ENCODE results near the gene MLLT1. TPM values are rescaled to one million over a fixed set of nuclear protein-coding genes. Genes with fewer than 3 reads are reported as not detected.

MLLT1 gene, protein sequence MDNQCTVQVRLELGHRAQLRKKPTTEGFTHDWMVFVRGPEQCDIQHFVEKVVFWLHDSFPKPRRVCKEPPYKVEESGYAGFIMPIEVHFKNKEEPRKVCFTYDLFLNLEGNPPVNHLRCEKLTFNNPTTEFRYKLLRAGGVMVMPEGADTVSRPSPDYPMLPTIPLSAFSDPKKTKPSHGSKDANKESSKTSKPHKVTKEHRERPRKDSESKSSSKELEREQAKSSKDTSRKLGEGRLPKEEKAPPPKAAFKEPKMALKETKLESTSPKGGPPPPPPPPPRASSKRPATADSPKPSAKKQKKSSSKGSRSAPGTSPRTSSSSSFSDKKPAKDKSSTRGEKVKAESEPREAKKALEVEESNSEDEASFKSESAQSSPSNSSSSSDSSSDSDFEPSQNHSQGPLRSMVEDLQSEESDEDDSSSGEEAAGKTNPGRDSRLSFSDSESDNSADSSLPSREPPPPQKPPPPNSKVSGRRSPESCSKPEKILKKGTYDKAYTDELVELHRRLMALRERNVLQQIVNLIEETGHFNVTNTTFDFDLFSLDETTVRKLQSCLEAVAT
- 10 to 100 TPM in 2 of 4 donors, 1 to 10 TPM in 2; 7.0 to 19.0 (median 10.4) TPM for total RNA-seq

DNA sequence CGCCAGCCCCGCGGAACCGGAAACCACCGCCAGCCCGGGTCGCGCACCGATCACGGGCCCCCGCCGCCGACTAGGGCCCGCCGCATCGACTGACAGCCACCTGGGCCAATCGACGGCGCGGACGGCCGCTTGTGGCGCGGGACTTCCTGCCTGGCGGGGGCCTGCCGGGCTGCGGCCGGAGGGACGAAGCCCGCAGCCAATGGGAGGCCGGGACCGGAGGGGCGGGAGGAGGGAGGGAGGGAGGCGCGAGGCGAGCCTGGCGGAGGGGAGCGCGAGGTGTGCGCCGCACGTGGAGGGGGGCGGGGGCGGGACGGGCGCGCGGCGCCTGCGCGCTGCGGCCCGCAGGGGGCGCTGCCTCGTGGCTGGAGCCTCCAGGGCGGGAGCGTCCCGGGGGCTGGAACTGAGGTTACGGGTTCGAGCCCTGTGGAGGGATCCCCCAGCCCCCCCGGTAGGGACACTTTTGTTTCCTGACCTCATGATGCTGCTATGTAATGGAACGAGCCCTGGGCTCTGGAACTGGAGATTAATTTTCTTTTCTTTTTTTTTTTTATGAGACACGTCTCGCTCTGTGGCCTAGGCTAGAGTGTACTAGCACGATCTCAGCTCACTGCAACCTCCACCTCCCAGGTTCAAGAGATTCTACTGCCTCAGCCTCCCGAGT, at the start of gene MLLT1:
TSS of gene MLLT1 (minus strand) at position 45 of the 661 bp plus-strand sequence. CDS start 191 bp downstream, outside the sequence.
- TF ChIP-seq, protein P1, sequence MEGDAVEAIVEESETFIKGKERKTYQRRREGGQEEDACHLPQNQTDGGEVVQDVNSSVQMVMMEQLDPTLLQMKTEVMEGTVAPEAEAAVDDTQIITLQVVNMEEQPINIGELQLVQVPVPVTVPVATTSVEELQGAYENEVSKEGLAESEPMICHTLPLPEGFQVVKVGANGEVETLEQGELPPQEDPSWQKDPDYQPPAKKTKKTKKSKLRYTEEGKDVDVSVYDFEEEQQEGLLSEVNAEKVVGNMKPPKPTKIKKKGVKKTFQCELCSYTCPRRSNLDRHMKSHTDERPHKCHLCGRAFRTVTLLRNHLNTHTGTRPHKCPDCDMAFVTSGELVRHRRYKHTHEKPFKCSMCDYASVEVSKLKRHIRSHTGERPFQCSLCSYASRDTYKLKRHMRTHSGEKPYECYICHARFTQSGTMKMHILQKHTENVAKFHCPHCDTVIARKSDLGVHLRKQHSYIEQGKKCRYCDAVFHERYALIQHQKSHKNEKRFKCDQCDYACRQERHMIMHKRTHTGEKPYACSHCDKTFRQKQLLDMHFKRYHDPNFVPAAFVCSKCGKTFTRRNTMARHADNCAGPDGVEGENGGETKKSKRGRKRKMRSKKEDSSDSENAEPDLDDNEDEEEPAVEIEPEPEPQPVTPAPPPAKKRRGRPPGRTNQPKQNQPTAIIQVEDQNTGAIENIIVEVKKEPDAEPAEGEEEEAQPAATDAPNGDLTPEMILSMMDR (IDR thresholded peaks at IDR 0.05; ENCODE audit: low read depth) = no peak

DNA sequence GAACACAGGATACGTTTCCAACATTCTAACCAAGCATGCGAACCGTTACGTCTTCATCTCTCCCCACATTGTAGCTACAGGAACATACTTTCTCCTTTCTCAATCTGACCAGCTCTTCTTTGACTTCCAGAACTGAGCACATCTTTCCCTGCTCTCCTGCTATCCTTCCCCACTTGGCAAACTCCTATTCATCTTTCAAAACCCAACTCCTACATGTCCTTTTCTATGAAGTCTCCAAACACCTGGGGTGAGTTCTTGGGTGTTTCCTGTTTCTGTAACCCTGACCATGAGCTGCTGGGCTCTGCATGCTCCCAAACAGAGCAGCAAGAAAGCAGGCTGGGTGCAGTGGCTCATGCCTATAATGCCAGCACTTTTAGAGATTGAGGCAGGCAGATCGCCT, 47.0 kb upstream of the MLLT1 start:
- TF ChIP-seq, protein P1 (IDR thresholded peaks at IDR 0.05; ENCODE audit: low read depth) = no peak

DNA sequence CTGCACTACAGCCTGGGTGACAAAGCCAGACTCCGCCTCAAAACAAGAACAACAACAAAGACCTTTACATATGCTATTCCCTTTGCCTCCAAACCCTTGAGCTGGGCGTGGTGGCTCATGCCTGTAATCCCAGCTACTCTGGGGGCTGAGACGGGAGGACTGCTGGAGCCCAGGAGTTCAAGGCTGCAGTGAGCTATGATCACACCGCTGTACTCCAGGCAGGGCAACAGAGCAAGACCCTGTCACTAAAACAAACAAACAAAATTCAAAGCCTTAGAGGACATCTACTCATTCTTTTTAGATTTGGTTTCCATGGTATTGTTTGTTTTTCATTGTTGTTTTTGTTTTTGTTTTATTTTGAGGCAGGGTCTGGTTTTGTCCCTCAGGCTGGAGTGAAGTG, 45.8 kb upstream of the MLLT1 start:
- TF ChIP-seq, protein P1 (IDR thresholded peaks at IDR 0.05; ENCODE audit: low read depth) = no peak

DNA sequence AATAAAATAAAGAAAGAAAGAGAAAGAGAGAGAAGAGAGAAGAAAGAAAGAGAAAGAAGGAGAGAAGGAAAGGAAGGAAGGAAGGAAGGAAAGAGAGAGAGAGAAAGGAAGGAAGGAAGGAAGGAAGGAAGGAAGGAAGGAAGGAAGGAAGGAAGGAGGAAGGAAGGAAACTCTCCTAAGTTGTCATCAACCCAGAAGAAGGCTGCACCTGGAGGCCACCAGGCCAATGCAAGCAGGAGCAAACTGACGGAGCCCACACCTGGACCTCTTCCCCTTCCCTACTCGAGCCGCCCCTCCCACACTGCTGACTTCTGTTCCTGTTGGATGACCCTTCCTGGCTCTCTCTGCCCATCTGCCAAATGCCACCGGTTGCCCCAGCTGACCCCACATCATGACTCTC, 45.0 kb upstream of the MLLT1 start:
- TF ChIP-seq, protein P1 (IDR thresholded peaks at IDR 0.05; ENCODE audit: low read depth) = no peak

DNA sequence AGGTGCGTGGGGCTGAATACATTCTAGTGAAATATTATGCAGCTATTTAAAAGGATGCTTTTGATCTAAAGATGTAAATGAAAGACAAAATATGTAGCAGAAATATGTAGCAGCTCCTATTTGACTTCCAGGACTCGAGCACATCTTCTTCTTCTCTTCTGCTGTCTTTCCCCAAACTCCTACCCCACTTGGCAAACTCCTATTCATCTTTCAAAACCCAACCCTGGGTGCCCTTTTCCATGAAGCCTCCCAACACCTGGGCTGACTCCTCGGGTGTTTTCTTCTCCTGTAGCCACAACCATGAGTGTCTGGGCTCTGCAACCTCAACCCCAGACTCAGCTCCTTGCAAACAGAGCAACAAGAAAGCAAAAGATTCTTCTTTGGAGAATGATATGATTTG, 42.5 kb upstream of the MLLT1 start:
- TF ChIP-seq, protein P1 (IDR thresholded peaks at IDR 0.05; ENCODE audit: low read depth) = no peak

DNA sequence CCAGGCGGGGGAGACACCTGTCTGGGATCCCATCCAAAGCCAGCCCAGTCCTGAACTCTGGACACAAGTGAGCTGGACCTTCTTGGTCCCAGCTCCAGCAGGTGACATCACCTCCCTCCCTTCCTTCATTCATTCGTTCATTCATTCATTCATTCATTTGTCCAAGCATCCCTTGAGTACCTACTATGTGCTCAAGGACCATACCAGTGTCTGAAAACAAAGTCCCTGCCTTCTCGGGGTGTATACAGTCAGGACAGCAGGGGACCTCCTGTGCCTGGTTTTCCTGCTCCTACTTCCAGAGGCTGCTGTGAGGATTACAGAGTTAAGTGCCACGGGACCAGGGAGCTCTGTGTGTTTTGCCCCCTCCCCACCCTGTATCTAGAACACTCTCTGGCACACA, 39.6 kb upstream of the MLLT1 start:
- TF ChIP-seq, protein P1 (IDR thresholded peaks at IDR 0.05; ENCODE audit: low read depth) = no peak

DNA sequence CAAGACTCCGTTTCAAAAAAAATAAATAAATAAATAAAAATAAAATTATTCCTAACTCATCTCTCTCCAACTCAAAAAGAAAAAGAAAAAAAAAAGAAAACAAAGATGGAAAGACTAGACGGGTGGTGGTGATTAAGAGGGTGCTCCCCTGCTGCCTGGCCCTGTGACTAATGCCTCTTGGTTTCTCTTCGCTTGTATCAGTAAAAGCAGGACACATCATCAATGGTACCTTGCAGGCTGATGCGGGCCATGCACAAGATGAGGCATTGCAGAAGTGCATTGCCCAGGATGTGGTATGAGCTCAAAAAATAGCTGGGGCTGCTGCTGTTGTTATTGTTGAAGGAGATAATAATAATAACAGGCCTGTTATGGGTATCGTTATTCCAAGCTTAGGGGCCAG, 39.0 kb upstream of the MLLT1 start:
- TF ChIP-seq, protein P1 (IDR thresholded peaks at IDR 0.05; ENCODE audit: low read depth) = no peak

All from subcutaneous adipose tissue (tissue), 4 donors.